ENCODE results near the gene UNC5C. TPM values are rescaled to one million over a fixed set of nuclear protein-coding genes. Genes with fewer than 3 reads are reported as not detected.

The UNC5C gene
- total RNA-seq, 2 experiments from 2014 or later, result not detected

- H3K9me3 ChIP-seq (ENCODE audit: control insufficient read depth in 1 of 2, insufficient read depth in 1 of 2, low read length in 2 of 2), result peaks cover 0 to 6% of the 10 kb centered on the region in 2 experiments
- no peak overlapping the region for H3K27ac ChIP-seq (ENCODE audit: low read depth in 1 of 2, low read length in 2 of 2)
- DNase-seq, result no peak
- no peaks in the 10 kb centered on the region for H3K27me3 ChIP-seq (ENCODE audit: control insufficient read depth in 1 of 2, insufficient read depth in 2 of 2, low read length in 2 of 2)
- intact Hi-C loops (cut with DNase I, micrococcal nuclease), result no loop called here
- H3K4me1 ChIP-seq (ENCODE audit: insufficient read depth, low read length), result peaks cover 3% of the 10 kb centered on the region
- no peak for ATAC-seq (ENCODE audit: poor library complexity)
- H3K36me3 Mint-ChIP-seq (ENCODE audit: low read depth), result no peaks in the 10 kb centered on the region
- no peak overlapping the region for H3K27ac Mint-ChIP-seq
- ChIA-PET POLR2A (no interaction called here), CTCF (no interaction called here)
- H3K4me3 ChIP-seq (ENCODE audit: low read length), result no peak overlapping the region
- no peak for TF ChIP-seq CTCF (IDR thresholded peaks at IDR 0.05)
- no peaks in the 10 kb centered on the region for H3K27me3 Mint-ChIP-seq
- H3K9me3 Mint-ChIP-seq, result no peaks in the 10 kb centered on the region
- no peaks in the 10 kb centered on the region for H3K36me3 ChIP-seq (ENCODE audit: insufficient read depth, low read length)
- H3K4me3 Mint-ChIP-seq, result no peak overlapping the region
- H3K4me1 Mint-ChIP-seq (ENCODE audit: low read depth), result peaks cover 18% of the 10 kb centered on the region
Measured at GRCh38 chr4:95186666-95187065, 362.1 kb downstream of the UNC5C start.

GRCh38 chr4:95183656-95184408, 364.9 kb downstream of the UNC5C start:
- Histone ChIP-seq H3K27me3 (ENCODE audit: control insufficient read depth in 1 of 2, insufficient read depth in 2 of 2, low read length in 2 of 2) (no peaks in the 10 kb centered on the region), H3K27ac (ENCODE audit: low read depth in 1 of 2, low read length in 2 of 2) (no peak overlapping the region), H3K36me3 (ENCODE audit: insufficient read depth, low read length) (no peaks in the 10 kb centered on the region), H3K9me3 (ENCODE audit: control insufficient read depth in 1 of 2, insufficient read depth in 1 of 2, low read length in 2 of 2) (no peaks in the 10 kb centered on the region), H3K4me1 (ENCODE audit: insufficient read depth, low read length) (no peaks in the 10 kb centered on the region), H3K4me3 (ENCODE audit: low read length) (no peak overlapping the region)
- no peak for DNase-seq
- Mint-ChIP-seq H3K27me3 (no peaks in the 10 kb centered on the region), H3K4me1 (ENCODE audit: low read depth) (peaks cover 10% of the 10 kb centered on the region), H3K36me3 (ENCODE audit: low read depth) (no peaks in the 10 kb centered on the region), H3K9me3 (no peaks in the 10 kb centered on the region), H3K4me3 (no peak overlapping the region), H3K27ac (no peak overlapping the region)
- intact Hi-C loops (cut with DNase I, micrococcal nuclease), result no loop called here
- ChIA-PET POLR2A (no interaction called here), CTCF (no interaction called here)
- no peak for TF ChIP-seq CTCF (IDR thresholded peaks at IDR 0.05)
- no peak for ATAC-seq (ENCODE audit: poor library complexity)

GRCh38 chr4:95181996-95182306, 366.8 kb downstream of the UNC5C start:
- CTCF ChIA-PET, result no interaction called here
- Histone ChIP-seq H3K27me3 (ENCODE audit: control insufficient read depth in 1 of 2, insufficient read depth in 2 of 2, low read length in 2 of 2) (no peaks in the 10 kb centered on the region), H3K4me1 (ENCODE audit: insufficient read depth, low read length) (no peaks in the 10 kb centered on the region), H3K9me3 (ENCODE audit: control insufficient read depth in 1 of 2, insufficient read depth in 1 of 2, low read length in 2 of 2) (peaks cover 0 to 6% of the 10 kb centered on the region in 2 experiments), H3K27ac (ENCODE audit: low read depth in 1 of 2, low read length in 2 of 2) (no peak overlapping the region), H3K36me3 (ENCODE audit: insufficient read depth, low read length) (no peaks in the 10 kb centered on the region), H3K4me3 (ENCODE audit: low read length) (no peak overlapping the region)
- H3K4me1 Mint-ChIP-seq (ENCODE audit: low read depth), result no peaks in the 10 kb centered on the region
- no peak overlapping the region for H3K4me3 Mint-ChIP-seq
- no peaks in the 10 kb centered on the region for H3K9me3 Mint-ChIP-seq
- POLR2A ChIA-PET, result interaction anchor here (0.5 kb wide), 1 partner anchor 95 kb away, joined by 3 read pairs; no protein-coding TSS in a partner anchor
- ATAC-seq (ENCODE audit: poor library complexity) (no peak), DNase-seq (no peak)
- intact Hi-C loops (cut with DNase I, micrococcal nuclease), result no loop called here
- no peaks in the 10 kb centered on the region for H3K36me3 Mint-ChIP-seq (ENCODE audit: low read depth)
- TF ChIP-seq CTCF (IDR thresholded peaks at IDR 0.05), result no peak
- H3K27ac Mint-ChIP-seq, result no peak overlapping the region
- no peaks in the 10 kb centered on the region for H3K27me3 Mint-ChIP-seq
